T-cell (primary cell): ENCODE measurements around the gene GSTP1. TPM values are rescaled to one million over a fixed set of nuclear protein-coding genes. Genes with fewer than 3 reads are reported as not detected.
A peak's percentile ranks its signal among the peaks of the same experiment; 100 is the strongest.
"Not testable (repeated sequence)": the region's sequence is repeated elsewhere in the genome, so short reads cannot be mapped to it uniquely, and the experiment has no call there.

Experiments
- ATAC-seq, 4 experiments: fragments of 200-7000 bp in 3 of 4; fragments of 150-1000 bp in 1 of 4; cut with Tn5 transposase; replicated peaks in 1 of 4; 1 replicate in 3 of 4; 2 replicates in 1 of 4; pipeline ENCODE4 v1.10.0; 2021; ENCODE audit warnings: moderate library complexity in 3 of 4, mild to moderate bottlenecking in 2 of 4, moderate number of reproducible peaks in 1 of 4
- CTCF ChIA-PET, 2 donors: fragments of 300-600 bp; sonication (Branson Sonifier 250); formaldehyde crosslinking; loops; one replicate each; lab custom pipeline; 2022; ENCODE audit warnings: antibody characterized with exemption in 2 of 2; lab: Charles Lee
- POLR2A ChIA-PET, 2 donors: fragments of 300-600 bp; sonication (Branson Sonifier 250); formaldehyde crosslinking; loops; one replicate each; lab custom pipeline; 2022; ENCODE audit warnings: antibody characterized with exemption in 2 of 2; lab: Charles Lee
- DNase-seq, 35 experiments: peaks; one replicate each; pipeline versions ENCODE4 v3.0.0 to v3.0.0-alpha.2; 2013 to 2023
- H3K27ac ChIP-seq: one replicate; pipeline ENCODE4 v1.5.1; 2013; ENCODE audit warnings: low read length
- H3K27me3 ChIP-seq, 2 experiments: replicated peaks in 1 of 2; 1 replicate in 1 of 2; 2 replicates in 1 of 2; pipeline versions ENCODE4 v1.6.1 to v1.7.0; 2013; ENCODE audit warnings: low read length in 1 of 2, mixed read lengths in 1 of 2; ENCODE audit not compliant: control insufficient read depth in 2 of 2, insufficient read depth in 2 of 2; ENCODE audit errors: extremely low read depth in 1 of 2
- H3K36me3 ChIP-seq, 2 donors: 1 replicate in 1 of 2; 2 replicates in 1 of 2; pipeline versions ENCODE4 v1.6.1 to v1.7.0; 2013; ENCODE audit warnings: low read length in 1 of 2; ENCODE audit not compliant: control insufficient read depth in 2 of 2, insufficient read depth in 1 of 2; ENCODE audit errors: extremely low read depth in 1 of 2
- H3K4me1 ChIP-seq, 2 experiments: 1 replicate in 1 of 2; 2 replicates in 1 of 2; pipeline versions ENCODE4 v1.6.1 to v1.7.0; 2013; ENCODE audit warnings: low read length in 2 of 2, mixed read lengths in 1 of 2; ENCODE audit not compliant: insufficient read depth in 2 of 2, control insufficient read depth in 1 of 2; ENCODE audit errors: extremely low read depth in 1 of 2
- H3K4me3 ChIP-seq, 2 donors: 1 replicate in 1 of 2; 2 replicates in 1 of 2; pipeline versions ENCODE4 v1.5.1 to v1.7.0; 2013; ENCODE audit warnings: mild to moderate bottlenecking in 2 of 2, low read length in 1 of 2, moderate library complexity in 1 of 2; ENCODE audit not compliant: control insufficient read depth in 1 of 2; ENCODE audit errors: extremely low read depth in 1 of 2
- H3K9me3 ChIP-seq: 2 replicates; pipeline ENCODE4 v1.7.0; 2013
- H3K27ac Mint-ChIP-seq, 2 donors: one replicate each; pipeline ENCODE4 v1.8.0; 2020 to 2021; ENCODE audit warnings: mild to moderate bottlenecking in 2 of 2, mixed read lengths in 2 of 2
- H3K27me3 Mint-ChIP-seq, 2 donors: one replicate each; pipeline ENCODE4 v1.8.0; 2021 to 2022; ENCODE audit warnings: mixed read lengths in 2 of 2
- H3K36me3 Mint-ChIP-seq: one replicate; pipeline ENCODE4 v1.8.0; 2021; ENCODE audit warnings: mixed read lengths
- H3K4me1 Mint-ChIP-seq, 3 donors: one replicate each; pipeline ENCODE4 v1.8.0; 2020 to 2022; ENCODE audit warnings: mixed read lengths in 3 of 3, mild to moderate bottlenecking in 1 of 3
- H3K4me3 Mint-ChIP-seq, 3 donors: one replicate each; pipeline ENCODE4 v1.8.0; 2020 to 2022; ENCODE audit warnings: mild to moderate bottlenecking in 3 of 3, mixed read lengths in 3 of 3, moderate library complexity in 3 of 3
- H3K9me3 Mint-ChIP-seq, 3 donors: one replicate each; pipeline ENCODE4 v1.8.0; 2020 to 2022; ENCODE audit warnings: mixed read lengths in 3 of 3
- WGBS: methylation state at CpG from one replicate; pipeline ENCODE4 v1.1.5; 2013; ENCODE audit warnings: missing lambda C conversion rate; ENCODE audit not compliant: insufficient coverage; 5-methylcytosine and 5-hydroxymethylcytosine counted together
- total RNA-seq, 35 experiments: library from RNA in 6 of 35; stranded (reverse) in 6 of 35; fragments of 120-200 nt in 1 of 35; gene quantifications; one replicate each; pipeline versions ENCODE4 v1.2.1 to v1.2.4 and lab custom pipeline; 2013 to 2026

Gene GSTP1
- total RNA-seq, 5 donors from 2014 or later (not counting 1 experiment from before 2014, with no cell fraction given), result 68.3 to 200 (median 151) TPM

DNA sequence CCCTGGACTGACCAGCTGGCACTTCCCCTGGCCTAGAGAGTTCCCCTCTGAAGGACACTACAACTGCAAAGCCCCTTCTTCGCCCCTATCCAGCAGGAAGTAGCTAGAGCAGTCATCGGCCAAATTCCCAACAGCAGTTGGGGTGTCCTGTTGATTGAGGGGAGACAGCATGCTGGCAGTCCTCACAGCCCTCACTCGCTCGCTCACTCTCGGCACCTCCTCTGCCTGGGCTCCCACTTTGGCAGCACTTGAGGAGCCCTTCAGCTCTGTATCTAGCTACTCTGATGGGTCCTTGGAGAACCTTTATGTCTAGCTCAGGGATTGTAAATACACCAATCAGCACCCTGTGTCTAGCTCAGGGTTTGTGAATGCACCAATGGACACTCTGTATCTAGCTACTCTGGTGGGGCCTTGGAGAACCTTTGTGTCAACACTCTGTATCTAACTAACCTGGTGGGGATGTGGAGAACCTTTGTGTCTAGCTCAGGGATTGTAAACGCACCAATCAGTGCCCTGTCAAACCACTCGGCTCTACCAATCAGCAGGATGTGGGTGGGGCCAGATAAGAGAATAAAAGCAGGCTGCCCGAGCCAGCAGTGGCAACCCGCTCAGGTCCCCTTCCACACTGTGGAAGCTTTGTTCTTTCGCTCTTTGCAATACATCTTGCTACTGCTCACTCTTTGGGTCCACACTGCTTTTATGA lies 42.7 kb downstream of the GSTP1 start:
- peak overlapping the region in 1 of 2 donors; percentile 4 for H3K27ac Mint-ChIP-seq
- DNase-seq, result not testable (repeated sequence)

DNA sequence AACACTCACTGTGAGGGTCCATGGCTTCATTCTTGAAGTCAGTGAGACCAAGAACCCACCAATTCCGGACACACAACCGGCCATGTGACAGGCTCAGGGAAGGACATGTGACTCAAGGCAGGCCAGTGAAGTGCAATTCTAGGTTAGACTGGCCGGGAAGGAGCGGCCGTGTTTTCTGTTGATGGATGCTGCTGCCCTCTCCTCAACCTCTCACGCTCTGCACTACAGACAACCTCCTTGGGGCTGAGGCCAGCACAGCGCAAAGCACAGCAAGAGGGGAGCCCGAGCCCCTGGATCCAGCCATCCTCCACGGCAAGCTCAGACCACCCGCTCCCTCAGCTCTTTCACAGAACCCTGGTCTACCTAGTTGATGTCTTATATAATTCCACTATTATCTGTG lies 43.4 kb downstream of the GSTP1 start:
- no peaks in the 10 kb centered on the region for H3K36me3 ChIP-seq
- peaks cover 0 to 24% of the 10 kb centered on the region in 2 experiments for H3K4me1 ChIP-seq
- Mint-ChIP-seq H3K4me3 (no peak overlapping the region), H3K36me3 (no peaks in the 10 kb centered on the region), H3K27me3 (no peaks in the 10 kb centered on the region), H3K9me3 (no peaks in the 10 kb centered on the region), H3K27ac (no peak overlapping the region), H3K4me1 (peaks cover 6 to 9% (median 8%) of the 10 kb centered on the region in 3 donors)
- CTCF ChIA-PET, result interaction anchor here in 1 of 2 donors (2.1 kb wide), 1 partner anchor 32 kb away, joined by 4 read pairs; no protein-coding TSS in a partner anchor
- no peaks in the 10 kb centered on the region for H3K9me3 ChIP-seq
- no peak overlapping the region for H3K27ac ChIP-seq
- H3K4me3 ChIP-seq, result no peak overlapping the region
- 100% methylated on average over 2 of the region's 10 CpGs for WGBS
- POLR2A ChIA-PET, result no interaction called here
- ATAC-seq (no peak), DNase-seq (no peak)
- H3K27me3 ChIP-seq, result no peaks in the 10 kb centered on the region

More for the DNA sequence above, 42.7 kb downstream of the GSTP1 start:
- H3K4me1 ChIP-seq, result peaks cover 0 to 21% of the 10 kb centered on the region in 2 experiments
- H3K36me3 Mint-ChIP-seq, H3K4me3 ChIP-seq, H3K36me3 ChIP-seq, H3K27me3 ChIP-seq, H3K27ac ChIP-seq, H3K9me3 ChIP-seq, ATAC-seq, H3K4me1 Mint-ChIP-seq, H3K27me3 Mint-ChIP-seq, POLR2A ChIA-PET, H3K4me3 Mint-ChIP-seq, H3K9me3 Mint-ChIP-seq: not testable (repeated sequence)
- CTCF ChIA-PET, result interaction anchor here in 1 of 2 donors (2.1 kb wide), 1 partner anchor 33 kb away, joined by 4 read pairs; no protein-coding TSS in a partner anchor
- WGBS, result 89% methylated on average over 5 of the region's 10 CpGs

DNA sequence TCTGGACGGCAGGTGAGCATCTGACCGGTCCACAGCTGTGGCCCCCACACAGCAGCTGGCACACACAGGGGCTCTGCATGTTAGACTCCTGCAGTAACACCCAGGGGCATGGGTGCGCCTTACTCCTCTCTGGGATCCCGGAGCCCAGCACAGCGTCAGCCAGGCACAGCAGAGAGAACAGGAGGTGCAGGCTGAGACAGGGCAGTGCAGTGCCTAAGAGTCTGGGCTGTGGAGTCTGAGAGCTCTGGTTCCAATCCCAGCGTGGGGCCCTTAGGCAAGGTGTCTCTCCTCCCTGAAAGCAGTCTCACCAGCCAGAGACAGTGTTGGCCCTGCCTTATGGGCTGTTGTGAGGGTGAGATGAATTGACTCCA lies 43.8 kb downstream of the GSTP1 start:
- WGBS, result 97% methylated on average over 6 of the region's 6 CpGs
- DNase-seq (no peak), ATAC-seq (no peak)
- POLR2A ChIA-PET, result no interaction called here
- Histone ChIP-seq H3K36me3 (no peaks in the 10 kb centered on the region), H3K27ac (no peak overlapping the region), H3K27me3 (no peaks in the 10 kb centered on the region), H3K4me1 (peaks cover 0 to 24% of the 10 kb centered on the region in 2 experiments), H3K4me3 (no peak overlapping the region), H3K9me3 (no peaks in the 10 kb centered on the region)
- CTCF ChIA-PET, result interaction anchor here in 1 of 2 donors (2.1 kb wide), 1 partner anchor 32 kb away, joined by 4 read pairs; no protein-coding TSS in a partner anchor
- Mint-ChIP-seq H3K4me1 (peaks cover 6 to 9% (median 8%) of the 10 kb centered on the region in 3 donors), H3K27ac (no peak overlapping the region), H3K4me3 (no peak overlapping the region), H3K27me3 (no peaks in the 10 kb centered on the region), H3K36me3 (no peaks in the 10 kb centered on the region), H3K9me3 (no peaks in the 10 kb centered on the region)

DNA sequence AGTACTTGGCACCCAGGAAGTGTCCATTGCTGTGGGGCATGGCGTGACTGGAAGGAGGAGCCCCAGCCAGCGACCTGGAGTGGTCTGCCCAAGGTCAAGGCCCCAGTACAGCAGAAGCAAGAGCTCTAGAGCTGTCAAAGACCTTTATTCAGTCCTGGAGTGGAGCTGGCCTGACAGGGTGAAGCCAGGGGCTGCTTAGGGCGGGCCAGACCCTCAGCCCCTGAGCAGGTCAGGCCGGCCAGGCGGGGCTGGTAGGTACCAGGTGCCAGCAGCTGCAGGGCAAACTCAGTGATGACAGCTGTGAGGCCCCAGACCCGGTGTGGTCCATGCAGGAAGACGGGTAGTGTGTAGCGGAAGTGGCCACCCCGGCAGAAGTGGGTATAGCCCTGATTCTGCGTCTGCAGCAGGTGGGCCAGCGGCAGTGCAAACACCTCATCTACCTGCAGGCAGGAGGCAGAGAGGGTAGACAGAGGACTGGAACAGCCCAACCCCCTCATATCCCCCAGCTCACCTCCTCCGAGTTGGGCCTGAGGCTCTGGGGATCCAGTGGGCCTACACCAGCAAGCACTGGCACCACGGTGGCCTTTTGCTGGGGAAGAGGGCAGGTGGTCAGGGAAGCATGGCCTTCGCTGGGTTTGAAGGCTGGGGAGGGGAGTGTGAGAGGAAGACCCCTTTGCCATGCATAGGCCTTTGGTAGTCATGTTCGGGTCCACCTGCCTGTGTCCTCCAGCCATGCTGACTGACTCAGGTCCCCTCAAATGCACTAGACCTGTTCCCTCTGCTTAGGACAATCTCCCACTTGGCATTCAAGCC lies 44.4 kb downstream of the GSTP1 start:
- no peaks in the 10 kb centered on the region for H3K36me3 Mint-ChIP-seq
- peak overlapping the region in 1 of 3 donors; percentile 31 for H3K4me3 Mint-ChIP-seq
- no peaks in the 10 kb centered on the region for H3K9me3 Mint-ChIP-seq
- no peaks in the 10 kb centered on the region for H3K36me3 ChIP-seq
- DNase-seq (no peak), ATAC-seq (no peak)
- ChIA-PET CTCF (interaction anchor here (0.7 to 3.0 kb wide), 2 partner anchors 31 to 54 kb away, joined by 3 to 18 read pairs; no protein-coding TSS in a partner anchor), POLR2A (no interaction called here)
- peaks cover 0 to 3% of the 10 kb centered on the region in 2 experiments for H3K27me3 ChIP-seq
- no peaks in the 10 kb centered on the region for H3K9me3 ChIP-seq
- H3K4me1 ChIP-seq, result peaks cover 0 to 24% of the 10 kb centered on the region in 2 experiments
- no peak overlapping the region for H3K27ac ChIP-seq
- H3K27me3 Mint-ChIP-seq, result no peaks in the 10 kb centered on the region
- 94% methylated on average over 11 of the region's 15 CpGs for WGBS
- no peak overlapping the region for H3K27ac Mint-ChIP-seq
- H3K4me3 ChIP-seq, result no peak overlapping the region
- peaks cover 6 to 9% (median 8%) of the 10 kb centered on the region in 3 donors for H3K4me1 Mint-ChIP-seq

DNA sequence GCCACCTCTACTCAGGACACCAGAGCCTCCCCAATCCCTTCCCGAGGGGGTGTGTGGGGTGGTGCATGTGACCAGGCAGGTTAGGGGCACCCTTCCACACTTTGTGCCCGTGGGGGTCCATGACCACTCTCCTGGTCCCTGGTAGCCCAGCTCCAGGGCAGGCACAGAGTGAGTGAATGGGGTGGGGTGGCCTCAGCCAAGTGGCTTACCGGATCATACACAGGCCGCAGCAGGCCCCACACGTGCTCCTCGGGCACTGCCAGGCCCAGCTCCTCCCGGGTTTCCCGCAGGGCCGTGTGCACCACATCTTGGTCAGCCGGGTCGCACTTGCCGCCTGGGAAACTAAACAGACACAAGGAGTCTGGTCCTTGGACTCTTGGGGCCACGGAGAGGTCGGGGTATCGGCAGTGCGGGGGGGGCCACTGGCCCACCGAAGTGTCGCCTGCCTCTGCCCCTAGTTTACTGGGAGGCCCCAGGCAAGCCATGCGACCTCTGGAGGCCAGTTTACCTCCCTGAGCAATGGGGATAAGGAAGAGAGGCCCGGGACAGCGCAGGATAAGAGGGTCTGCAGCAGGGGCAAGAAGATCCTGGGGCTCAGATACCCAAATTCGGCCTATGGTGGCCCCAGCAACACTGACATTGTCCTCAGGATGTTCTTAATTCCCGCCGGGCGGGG lies 45.2 kb downstream of the GSTP1 start:
- CTCF ChIA-PET, result interaction anchor here (0.6 to 3.0 kb wide), 7 partner anchors 13 to 242 kb away, joined by 3 to 18 read pairs (median 5); no protein-coding TSS in a partner anchor
- Mint-ChIP-seq H3K4me1 (peaks cover 6 to 9% (median 8%) of the 10 kb centered on the region in 3 donors), H3K27me3 (no peaks in the 10 kb centered on the region), H3K9me3 (no peaks in the 10 kb centered on the region), H3K36me3 (no peaks in the 10 kb centered on the region), H3K27ac (no peak overlapping the region), H3K4me3 (peak overlapping the region; percentile 52 to 90 (median 88))
- Histone ChIP-seq H3K9me3 (no peaks in the 10 kb centered on the region), H3K36me3 (no peaks in the 10 kb centered on the region), H3K27ac (no peak overlapping the region), H3K4me3 (no peak overlapping the region), H3K4me1 (peaks cover 0 to 24% of the 10 kb centered on the region in 2 experiments), H3K27me3 (peaks cover 0 to 8% of the 10 kb centered on the region in 2 experiments)
- ATAC-seq (no peak), DNase-seq (no peak)
- POLR2A ChIA-PET, result interaction anchor here in 1 of 2 donors (1.2 kb wide), 1 partner anchor 30 kb away, joined by 3 read pairs; no protein-coding TSS in a partner anchor
- 58% methylated on average over 23 of the region's 25 CpGs for WGBS
